Pons (tissue), 1 donor: Measurements from ENCODE around the gene EMID1.
"Not testable (repeated sequence)": the region's sequence is repeated elsewhere in the genome, so short reads cannot be mapped to it uniquely, and the experiment has no call there.

Experiments
- DNase-seq: peaks from one replicate; pipeline ENCODE4 v3.0.0-alpha.2; 2016; ENCODE audit warnings: low spot score

EMID1 gene

DNA sequence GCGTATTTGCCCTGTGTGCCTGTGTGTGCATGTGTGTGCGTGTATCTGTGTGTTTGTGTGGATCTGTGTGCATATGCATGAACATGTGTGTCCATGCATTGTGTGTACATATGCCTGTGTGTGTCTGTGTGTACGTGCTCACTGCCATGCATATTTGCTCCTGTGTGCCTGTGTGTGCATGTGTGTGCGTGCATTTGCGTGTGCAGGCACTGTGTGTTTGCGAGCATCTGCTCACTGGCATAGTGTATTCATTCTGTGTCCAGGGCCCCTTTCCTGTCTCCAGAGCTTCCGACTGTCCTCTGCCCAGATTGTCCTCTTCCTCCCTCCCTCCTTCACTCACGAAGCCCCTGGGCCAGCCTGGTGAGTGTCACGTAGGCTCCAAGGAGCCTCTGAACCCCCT, 5.8 kb downstream of the EMID1 start:
- no peak for DNase-seq

DNA sequence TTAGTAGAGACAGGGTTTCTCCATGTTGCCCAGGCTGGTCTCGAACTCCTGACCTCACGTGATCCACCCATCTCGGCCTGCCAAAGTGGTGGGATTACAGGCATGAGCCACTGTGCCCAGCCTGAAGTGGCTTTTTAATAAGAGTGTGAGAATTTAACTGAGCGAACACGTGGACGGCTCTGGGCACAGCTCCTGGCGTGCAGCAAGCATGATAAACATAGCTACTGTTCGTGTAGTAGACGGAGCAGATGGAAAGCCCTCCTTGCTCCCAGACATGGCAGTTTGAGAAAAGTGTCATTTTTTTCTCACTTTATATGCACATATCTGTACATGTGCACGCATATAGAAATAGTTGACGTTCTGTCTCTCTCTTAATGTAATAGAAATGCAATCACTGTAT, 7.0 kb downstream of the EMID1 start:
- DNase-seq: no peak

DNA sequence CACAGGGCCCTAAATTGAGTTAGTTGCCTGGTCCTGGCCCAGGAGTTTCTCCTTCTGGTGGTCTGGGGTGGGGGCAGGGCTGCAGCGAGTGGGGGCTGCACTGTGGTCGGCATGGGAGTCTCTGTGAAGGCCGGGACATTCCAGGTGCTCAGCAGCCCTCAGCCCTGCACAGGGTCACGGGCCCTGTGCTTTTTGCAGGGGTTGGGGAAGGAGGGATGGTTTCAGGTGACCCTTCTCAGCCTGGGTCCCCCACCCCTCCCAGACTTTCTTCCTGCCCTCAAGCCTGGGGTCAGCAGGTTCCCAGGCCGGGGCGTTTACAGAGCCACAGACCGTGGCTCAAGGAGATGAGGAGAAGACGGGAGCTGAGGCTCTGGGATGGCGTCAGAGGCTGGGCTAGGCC, 7.8 kb downstream of the EMID1 start:
- no peak for DNase-seq

DNA sequence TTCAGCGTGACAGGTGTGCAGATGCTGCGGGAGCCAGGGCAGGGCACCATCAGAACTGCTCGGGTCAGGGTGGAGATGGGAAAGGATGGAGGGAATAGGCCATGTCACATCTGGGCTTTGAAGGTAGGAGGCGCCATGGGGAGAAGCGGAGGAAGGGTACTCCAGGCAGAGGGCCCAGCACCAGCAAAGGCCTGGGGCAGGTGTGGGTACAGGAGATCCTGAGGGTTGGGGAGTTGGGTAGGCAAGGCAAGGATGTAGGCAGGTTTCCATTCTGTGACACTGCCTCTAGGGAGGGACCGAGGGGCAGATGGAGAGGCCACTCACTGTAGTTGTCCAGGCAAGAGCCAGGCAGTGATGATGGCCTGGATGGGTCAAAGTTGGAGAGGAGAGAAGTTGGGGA, 8.5 kb downstream of the EMID1 start:
- no peak for DNase-seq

DNA sequence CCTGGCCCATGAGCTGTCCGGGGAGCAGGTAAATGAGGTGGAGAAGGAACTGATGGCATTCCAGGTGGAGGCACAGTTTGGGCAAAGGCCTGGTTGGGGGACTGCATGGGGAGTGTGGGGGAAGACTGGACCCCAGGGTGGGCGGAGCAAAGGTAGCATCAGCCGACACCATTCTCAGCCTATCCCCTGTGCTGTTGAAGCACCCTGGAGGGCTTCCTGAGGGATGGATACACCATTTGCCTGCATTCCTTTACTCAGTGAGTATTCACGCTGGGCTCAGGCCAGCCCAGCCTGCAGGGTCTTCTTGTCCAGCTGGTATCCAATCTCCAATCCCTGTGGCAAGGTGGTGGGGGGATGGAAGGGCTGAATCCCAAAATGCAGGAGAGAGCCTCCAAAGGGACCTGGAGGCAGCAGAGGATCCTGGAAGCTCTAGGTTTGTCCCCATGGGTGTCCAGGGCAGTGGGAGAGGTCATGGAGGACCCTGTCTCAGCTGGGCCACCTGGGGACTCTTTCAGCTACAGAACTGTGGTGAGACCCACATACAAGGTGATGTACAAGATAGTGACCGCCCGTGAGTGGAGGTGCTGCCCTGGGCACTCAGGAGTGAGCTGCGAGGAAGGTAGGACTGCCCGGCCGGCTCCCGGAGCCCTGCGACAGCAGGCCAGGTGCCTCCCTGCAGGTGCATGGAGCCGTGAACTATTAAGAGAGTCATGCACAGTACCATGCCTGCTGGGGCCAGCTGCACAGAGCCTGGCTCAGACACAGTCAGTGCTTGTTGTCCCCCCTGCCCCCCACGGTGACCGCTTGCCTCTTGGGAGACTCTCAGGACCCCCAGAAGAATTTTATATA, 9.5 kb downstream of the EMID1 start:
- no peak for DNase-seq

DNA sequence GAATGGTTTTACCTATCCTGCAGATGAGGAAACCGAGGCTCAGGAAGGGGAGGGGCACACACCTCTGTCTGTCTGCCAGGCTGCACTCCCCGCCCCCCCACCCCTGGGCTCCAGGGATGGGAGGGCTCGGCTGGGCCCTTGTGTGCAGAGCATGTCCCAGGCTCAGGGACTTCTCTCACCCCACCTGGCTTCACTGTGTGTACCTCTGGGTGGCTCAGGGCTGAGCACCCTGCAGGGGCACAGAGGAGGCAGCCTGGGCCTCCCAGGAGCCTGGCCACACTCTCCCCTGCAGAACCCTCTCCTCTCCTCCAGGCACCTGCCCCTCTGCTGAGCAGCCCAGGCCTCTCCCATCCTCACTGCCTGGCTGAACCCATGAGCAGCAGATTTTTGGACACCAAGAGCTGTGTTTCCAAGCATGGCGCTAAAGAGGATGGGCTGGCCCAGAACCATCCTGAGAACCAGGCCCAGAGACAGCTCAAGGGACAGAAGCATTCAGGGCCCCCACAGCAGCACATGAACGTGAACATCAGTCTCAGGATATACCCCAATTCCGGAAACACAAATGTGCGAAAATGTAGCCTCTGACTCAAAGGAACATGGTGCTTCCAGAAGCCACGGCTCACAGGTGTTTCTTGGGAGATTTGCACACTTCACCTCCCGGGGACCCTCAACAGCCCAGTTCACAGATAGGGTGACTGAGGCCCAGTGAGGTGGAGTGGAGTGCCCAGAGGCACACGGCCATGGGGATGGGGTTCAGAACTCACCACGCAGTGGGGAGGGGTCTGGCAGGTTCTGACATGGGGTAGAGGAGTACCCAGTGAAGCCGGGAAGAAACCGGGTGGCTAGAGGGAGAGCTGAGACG, 10.5 kb downstream of the EMID1 start:
- DNase-seq: no peak

DNA sequence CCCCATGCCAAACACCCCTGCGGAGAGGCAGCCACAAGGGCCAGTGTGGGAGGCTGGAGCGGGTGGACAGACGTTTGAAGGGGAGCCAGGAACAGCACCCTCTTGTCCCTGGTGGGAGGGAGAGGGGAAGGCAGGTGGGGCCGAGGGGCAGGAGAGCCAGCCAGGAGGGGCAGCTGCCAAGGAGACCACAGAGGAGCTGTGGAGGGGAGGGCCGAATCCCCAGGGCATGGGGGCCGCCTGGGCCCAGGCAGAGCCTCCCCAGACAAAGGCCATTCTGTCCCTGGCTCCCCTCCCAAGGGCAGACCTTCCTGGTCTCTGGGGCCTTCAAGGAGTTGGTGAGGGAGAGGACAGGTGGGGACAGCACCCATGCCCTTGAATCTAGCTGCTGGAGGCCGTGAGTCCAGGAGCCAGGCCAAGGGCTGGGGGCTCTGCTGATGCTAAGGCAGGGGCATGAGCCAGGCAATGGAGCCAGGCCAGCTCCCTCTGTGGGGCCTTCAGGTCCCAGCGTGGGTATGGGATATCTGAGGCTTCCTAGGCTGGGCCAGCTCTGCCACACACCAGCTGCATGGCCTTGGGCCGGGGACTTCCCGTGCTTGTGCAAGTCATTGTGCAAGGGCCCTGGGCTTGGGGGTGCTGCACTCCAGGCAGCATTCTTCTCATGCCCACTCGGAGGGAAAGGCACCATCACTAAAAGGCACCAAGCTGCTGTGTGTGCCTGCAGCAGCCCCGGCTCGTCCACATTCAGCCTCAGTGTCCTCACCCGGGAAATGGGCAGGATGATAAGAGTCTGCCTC, 11.4 kb downstream of the EMID1 start:
- DNase-seq: peak; percentile 18

DNA sequence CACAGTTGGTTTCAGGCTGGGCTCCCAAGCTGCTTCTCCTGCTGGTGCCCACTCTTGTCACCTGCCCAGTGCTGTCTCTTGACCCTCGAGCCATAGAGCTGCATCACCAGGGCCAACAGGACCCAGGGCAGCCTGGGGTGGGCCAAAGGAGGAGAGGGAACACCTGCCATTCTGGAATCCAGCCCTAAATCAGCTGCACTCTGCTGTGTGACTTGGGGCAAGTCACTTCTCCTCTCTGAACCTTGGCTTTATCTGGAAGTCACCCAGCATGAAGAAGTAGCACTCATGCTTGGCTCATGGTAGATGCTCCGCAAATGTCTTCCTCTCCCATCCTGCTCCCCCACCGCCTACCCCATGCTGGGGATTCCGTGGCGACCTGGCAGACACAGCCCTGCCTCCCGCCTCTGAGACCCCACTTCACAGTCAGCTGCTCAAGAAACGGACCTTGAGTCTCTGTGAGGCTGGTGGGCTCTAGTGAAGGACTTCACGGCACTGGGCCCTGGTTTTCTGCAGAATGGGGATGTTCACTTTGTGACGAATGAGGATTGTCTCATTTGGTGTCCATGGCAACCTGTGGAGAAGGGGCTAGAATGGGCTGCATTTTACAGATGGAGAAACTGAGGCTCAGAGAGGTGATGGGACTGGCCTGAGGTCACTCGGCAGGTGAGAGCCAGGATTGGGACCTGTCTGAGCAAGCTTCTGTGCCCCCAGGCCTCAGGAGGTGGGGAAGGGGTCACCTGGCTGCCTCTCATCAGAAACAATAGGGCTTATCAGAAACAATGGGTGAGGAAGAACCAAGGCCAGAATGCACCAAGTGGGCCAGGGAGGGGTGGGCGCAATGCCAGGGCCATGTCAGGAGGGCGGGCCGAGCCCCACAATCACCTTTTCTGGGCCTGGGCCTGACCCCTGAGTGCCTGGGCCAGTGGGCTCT, 12.4 kb downstream of the EMID1 start:
- no peak for DNase-seq

DNA sequence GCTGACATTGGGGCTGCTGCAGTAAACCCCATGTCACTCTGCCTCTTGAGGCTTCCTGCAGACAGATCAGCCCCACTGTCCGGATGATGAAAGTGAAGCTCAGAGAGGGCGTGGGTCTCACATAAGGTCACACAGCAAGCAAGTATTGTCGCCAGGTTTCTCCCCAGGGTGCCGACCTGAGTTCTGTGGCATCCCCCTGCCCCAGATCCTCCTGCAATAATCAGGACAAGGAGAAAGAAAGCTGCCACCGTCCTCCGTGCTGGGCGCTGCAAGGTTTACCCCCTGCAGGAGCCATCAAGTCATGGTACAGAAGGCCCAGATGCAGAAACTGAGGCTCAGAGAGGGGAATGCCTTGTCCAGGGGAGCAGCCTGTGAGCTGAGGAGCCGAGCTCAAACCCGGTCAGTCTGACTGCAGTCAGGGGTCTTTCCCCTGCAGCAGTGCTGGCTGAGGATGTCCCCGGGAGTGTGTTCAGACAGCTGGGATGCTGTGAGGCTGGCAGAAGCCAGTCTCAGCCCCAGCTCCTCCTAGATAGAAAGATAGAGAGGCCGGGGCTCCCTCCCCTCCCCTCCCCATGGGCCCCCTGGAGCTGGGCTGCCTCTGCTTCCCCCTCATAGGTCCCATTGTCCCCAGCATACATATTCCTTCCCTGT, 13.2 kb downstream of the EMID1 start:
- no peak for DNase-seq

DNA sequence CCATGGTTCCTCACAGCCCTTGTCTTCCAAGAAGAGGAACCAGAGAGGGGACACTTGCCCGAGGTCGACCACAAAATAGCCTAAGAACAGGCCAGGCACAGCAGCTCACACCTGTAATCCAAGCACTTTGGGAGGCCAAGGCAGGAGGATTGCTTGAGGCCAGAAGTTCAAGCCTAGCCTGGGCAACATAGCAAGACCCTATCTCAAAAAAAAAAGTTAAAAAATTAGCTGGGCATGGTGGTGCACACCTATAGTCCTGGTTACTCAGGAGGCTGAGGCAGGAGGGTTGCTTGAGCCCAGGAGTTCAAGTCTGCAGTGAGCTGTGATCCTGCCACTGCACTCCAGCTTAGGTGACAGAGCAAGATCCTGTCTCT, 13.7 kb downstream of the EMID1 start:
- not testable (repeated sequence) for DNase-seq

DNA sequence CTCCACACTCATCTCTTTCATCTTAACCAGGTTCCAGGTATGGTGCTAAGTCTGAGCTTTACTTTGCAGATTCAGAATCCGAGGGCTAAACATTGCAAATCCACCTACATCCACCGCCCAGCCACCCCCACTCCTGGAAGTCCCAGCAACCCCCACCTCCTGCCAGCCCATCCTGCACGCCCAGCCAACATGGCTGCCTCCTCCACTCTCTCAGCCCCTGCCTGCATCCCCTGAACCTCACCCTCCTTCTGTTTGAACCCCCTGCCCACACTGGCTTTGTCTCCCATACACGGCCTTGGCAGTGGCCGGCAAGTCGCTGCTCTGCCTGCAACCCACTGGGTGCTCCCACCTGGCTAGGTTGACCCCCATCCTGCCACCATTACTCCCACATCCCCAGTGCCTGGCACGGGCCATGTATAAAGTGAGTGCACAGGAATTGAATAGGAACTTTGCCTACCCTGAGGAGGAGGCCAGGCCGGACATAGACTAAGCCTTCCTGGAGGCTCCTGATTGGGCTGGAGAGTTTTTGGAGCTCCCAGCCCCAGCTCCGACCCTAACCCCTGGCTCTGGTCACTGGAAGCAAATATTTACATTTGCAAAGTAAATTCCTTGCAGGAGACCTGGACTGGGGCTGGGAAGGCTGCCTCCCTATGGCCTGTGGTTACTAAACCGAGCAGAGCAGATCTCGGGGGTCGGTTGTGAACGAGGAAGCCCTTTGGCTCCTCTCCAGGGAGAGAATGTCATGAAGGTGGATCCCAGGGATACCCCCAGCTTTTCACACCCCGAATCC, 14.4 kb downstream of the EMID1 start:
- no peak for DNase-seq

DNA sequence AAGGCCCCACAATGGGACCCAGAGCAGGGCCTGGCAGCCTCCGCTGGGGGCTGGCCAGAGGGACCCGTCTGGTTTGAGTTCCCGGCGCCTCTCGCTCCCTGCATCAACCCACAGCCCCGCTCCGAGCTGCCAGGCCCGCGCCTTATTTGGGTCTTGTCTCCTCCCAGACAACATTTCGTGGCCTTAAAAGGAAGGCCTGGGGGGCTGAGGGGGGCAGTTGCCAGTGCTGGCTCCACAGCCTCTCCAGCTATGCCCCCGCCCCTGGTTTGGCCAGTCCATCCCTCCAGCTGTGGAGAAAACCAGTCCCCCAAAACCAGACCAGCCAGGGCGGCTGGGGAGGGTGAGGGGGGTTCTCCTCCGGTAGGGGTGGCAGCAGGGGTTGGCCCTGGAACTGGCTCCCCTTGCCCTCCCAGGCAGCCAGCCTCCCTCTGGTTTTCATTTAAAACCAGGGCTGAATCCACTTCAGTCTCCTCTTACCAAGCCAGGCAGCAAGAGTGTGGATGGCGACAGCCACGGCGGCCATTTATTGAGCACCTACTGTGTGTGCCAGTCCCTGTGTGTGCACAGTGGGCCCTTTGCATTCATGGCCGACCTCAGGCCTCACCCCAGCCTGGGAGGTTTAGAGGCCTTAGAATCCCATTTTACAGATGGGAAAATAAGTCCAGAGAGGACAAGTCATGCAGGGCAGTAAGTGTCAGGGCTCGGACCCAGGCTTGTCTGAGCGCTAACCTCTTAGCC, 18.6 kb downstream of the EMID1 start:
- no peak for DNase-seq

DNA sequence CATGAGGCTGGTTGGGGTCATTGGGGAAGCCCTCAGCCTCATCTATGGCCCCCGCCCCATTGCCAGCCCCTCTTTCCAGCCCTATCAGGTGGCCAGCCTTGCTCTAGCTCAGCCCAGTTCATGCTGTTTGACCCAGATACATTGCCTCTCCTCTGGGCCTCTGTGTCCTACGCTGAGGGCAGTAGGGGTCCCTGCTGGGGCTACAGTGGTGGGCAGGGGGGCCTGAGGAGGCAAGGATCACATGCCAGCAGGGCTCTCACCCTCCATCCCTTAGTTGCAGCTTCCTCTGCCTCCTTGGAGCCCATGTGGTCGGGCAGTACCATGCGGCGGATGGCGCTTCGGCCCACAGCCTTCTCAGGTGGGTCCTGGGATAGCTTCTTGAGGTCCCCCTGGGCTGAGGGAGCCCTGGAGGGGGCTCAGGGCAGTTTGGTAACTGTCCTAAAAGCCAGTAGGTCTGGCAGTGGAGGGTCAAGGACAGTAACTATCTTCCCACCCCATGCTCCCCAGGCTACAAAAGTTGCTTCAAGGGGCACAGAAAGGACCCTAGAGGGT, 19.2 kb downstream of the EMID1 start:
- DNase-seq: no peak

DNA sequence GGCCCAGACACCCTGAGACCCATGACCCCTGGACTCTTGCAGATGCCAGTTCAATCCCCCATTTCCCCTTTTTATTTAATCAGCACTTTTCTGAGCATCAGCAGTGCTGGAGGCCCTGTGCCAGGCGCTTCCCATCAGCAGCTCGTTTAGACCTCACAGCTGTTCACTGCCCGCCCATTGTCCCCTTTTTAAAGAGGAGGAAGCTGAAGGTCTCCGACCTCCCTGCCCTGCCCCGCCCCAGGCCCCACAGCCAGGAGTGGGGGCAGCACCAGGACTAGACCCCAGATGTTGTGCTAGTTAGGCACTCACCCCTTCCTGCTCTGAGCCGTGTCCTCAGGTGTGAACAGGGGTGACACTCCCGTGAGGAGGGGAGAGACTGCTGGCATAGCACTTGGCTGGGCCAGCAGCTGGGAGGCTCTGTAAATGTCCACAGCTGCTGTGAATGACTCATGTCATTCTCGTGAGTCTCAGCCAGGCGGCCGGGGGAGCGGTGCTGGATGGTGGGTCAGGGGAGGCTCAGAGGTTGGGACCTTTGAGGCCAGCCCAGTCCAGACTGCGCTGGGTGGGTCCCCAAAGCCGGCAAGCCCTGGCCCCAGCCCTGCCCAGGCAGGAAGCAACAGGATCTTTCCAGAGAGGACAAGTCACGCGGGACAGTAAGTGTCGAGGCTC, 19.9 kb downstream of the EMID1 start:
- DNase-seq: no peak

DNA sequence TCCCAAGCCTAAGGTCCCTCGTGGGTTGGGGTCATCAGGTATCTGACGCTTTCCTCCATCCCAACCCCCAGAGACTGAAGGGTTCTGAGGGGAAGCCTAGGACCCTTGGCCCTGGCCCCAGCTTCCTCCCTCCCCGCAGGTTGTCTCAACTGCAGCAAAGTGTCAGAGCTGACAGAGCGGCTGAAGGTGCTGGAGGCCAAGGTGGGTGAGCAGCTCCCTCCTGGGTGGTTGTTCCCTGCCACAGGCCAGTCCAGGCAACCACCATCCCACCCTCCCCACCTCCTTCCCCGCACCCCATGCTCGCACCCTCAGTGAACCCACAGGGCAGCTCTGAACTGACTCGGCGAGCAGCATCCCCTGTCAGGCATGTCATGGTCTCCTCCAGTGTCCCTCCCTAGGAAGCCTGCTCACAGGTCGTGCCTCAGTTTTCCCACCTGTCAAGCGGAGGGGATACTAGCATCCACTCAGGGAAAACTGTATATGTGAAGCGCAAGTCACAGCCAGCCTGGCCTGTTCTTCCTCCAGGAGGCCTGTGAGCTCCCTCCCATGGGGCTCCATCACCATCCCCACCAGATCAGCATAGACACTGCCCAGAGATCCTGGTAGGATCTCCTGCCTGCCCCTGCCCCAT, 20.8 kb downstream of the EMID1 start:
- DNase-seq: no peak

DNA sequence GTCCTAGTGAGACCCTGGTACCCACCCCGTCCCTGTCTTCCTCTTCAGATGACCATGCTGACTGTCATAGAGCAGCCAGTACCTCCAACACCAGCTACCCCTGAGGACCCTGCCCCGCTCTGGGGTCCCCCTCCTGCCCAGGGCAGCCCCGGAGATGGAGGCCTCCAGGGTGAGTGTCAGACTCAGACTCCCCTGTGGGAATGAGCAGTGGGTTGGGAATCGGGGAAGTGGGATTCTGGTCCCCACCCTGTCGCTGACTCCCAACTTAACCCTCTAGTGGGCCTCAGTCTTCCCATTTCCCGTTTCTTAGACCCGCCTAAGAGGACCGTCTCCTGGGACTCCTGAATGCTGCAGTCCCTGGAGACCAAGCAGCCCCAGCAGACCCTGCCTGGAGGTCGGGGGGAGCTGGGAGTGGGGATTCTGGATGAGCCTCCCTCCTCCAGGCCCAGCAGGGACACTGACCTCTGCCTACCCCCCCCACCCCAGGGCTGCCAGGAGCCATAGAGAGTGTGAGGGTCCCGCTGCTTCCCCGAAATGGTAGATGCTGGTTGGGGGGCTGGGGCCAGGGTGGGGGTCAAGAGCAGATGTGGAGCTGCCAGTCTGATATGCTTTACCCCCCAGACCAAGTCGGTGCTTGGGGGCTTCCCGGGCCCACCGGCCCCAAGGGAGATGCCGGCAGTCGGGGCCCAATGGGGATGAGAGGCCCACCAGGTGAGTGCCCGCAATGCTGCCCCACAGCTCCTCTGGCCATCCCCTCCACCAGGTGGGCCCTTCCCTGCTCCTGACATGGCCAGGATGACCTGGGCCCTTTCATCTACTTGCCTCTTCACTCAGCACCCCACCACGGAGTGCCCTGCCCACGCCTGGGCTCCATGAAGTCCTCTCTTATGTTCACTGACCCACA, 25.5 kb downstream of the EMID1 start:
- no peak for DNase-seq
